ENCODE results near the gene SLC7A6OS. TPM values are rescaled to one million over a fixed set of nuclear protein-coding genes. Genes with fewer than 3 reads are reported as not detected.

SLC7A6OS gene
- polyA plus RNA-seq, 1 donor (not counting 4 experiments of a cell fraction or from before 2014, with no cell fraction given) = 12.6 TPM

GRCh38 chr16:68298312-68298711 lies 12.4 kb downstream of the SLC7A6OS start:
- no peak overlapping the region for H2AFZ ChIP-seq (ENCODE audit: control insufficient read depth, low read length)
- peak overlapping the region; percentile 92 for H3K27ac ChIP-seq (ENCODE audit: control insufficient read depth, insufficient read depth, low read length)
- no peaks in the 10 kb centered on the region for H3K27me3 ChIP-seq (ENCODE audit: control insufficient read depth, extremely low read depth, insufficient read depth, low read length)
- H3K9me1 ChIP-seq (ENCODE audit: control insufficient read depth, extremely low read depth, insufficient read depth, low read length) = no peaks in the 10 kb centered on the region
- H3K4me2 ChIP-seq (ENCODE audit: control insufficient read depth, extremely low read depth, insufficient read depth, low read depth, low read length) = peak overlapping the region; percentile 57
- TF ChIP-seq CTCF (optimal IDR thresholded peaks at IDR 0.05 in 1 of 3, IDR thresholded peaks at IDR 0.05 in 1 of 3, conservative IDR thresholded peaks at IDR 0.05 in 1 of 3; ENCODE audit: extremely low read depth in 1 of 3, insufficient read depth in 2 of 3, low read length in 3 of 3) (no peak), EZH2 (IDR thresholded peaks at IDR 0.05; ENCODE audit: low read length) (no peak)
- peaks cover 26 to 60% of the 10 kb centered on the region in 2 experiments for H3K36me3 ChIP-seq (ENCODE audit: control insufficient read depth in 2 of 2, extremely low read depth in 1 of 2, insufficient read depth in 2 of 2, low read length in 2 of 2)
- no peaks in the 10 kb centered on the region for H3K9me3 ChIP-seq (ENCODE audit: control insufficient read depth, low read depth, low read length)
- H3K79me2 ChIP-seq (ENCODE audit: control insufficient read depth, insufficient read depth, low read length) = peaks cover 2% of the 10 kb centered on the region
- DNase-seq (ENCODE audit: low read depth, low spot score) (no peak), FAIRE-seq (no peak)
- dilution Hi-C loops (cut with MboI; ENCODE audit: extremely low pct_ligation_motif_present, low sequenced_read_pairs) = no loop called here
- H3K4me1 ChIP-seq (ENCODE audit: control insufficient read depth, extremely low read depth, insufficient read depth, low read length) = peaks cover 35% of the 10 kb centered on the region
- peaks cover 9% of the 10 kb centered on the region for H4K20me1 ChIP-seq (ENCODE audit: control insufficient read depth, extremely low read depth, insufficient read depth, low read length)
- H3K9ac ChIP-seq (ENCODE audit: control insufficient read depth, extremely low read depth, insufficient read depth, low read length) = no peak overlapping the region
- no peak overlapping the region for H3K4me3 ChIP-seq (ENCODE audit: control insufficient read depth in 2 of 3, extremely low read depth in 1 of 3, insufficient read depth in 2 of 3, low read depth in 1 of 3, low read length in 3 of 3)

- H3K9me3 ChIP-seq (ENCODE audit: control insufficient read depth, low read depth, low read length) = no peaks in the 10 kb centered on the region
- H3K79me2 ChIP-seq (ENCODE audit: control insufficient read depth, insufficient read depth, low read length) = peaks cover 2% of the 10 kb centered on the region
- peaks cover 26 to 57% of the 10 kb centered on the region in 2 experiments for H3K36me3 ChIP-seq (ENCODE audit: control insufficient read depth in 2 of 2, extremely low read depth in 1 of 2, insufficient read depth in 2 of 2, low read length in 2 of 2)
- peaks cover 9% of the 10 kb centered on the region for H4K20me1 ChIP-seq (ENCODE audit: control insufficient read depth, extremely low read depth, insufficient read depth, low read length)
- H3K4me1 ChIP-seq (ENCODE audit: control insufficient read depth, extremely low read depth, insufficient read depth, low read length) = peaks cover 35% of the 10 kb centered on the region
- DNase-seq (ENCODE audit: low read depth, low spot score) (no peak), FAIRE-seq (no peak)
- dilution Hi-C loops (cut with MboI; ENCODE audit: extremely low pct_ligation_motif_present, low sequenced_read_pairs) = no loop called here
- H3K27ac ChIP-seq (ENCODE audit: control insufficient read depth, insufficient read depth, low read length) = peak overlapping the region; percentile 92
- H3K4me2 ChIP-seq (ENCODE audit: control insufficient read depth, extremely low read depth, insufficient read depth, low read depth, low read length) = no peak overlapping the region
- no peaks in the 10 kb centered on the region for H3K9me1 ChIP-seq (ENCODE audit: control insufficient read depth, extremely low read depth, insufficient read depth, low read length)
- no peaks in the 10 kb centered on the region for H3K27me3 ChIP-seq (ENCODE audit: control insufficient read depth, extremely low read depth, insufficient read depth, low read length)
- H3K9ac ChIP-seq (ENCODE audit: control insufficient read depth, extremely low read depth, insufficient read depth, low read length) = no peak overlapping the region
- TF ChIP-seq EZH2 (IDR thresholded peaks at IDR 0.05; ENCODE audit: low read length) (no peak), CTCF (optimal IDR thresholded peaks at IDR 0.05 in 1 of 3, IDR thresholded peaks at IDR 0.05 in 1 of 3, conservative IDR thresholded peaks at IDR 0.05 in 1 of 3; ENCODE audit: extremely low read depth in 1 of 3, insufficient read depth in 2 of 3, low read length in 3 of 3) (no peak)
- no peak overlapping the region for H3K4me3 ChIP-seq (ENCODE audit: control insufficient read depth in 2 of 3, extremely low read depth in 1 of 3, insufficient read depth in 2 of 3, low read depth in 1 of 3, low read length in 3 of 3)
- no peak overlapping the region for H2AFZ ChIP-seq (ENCODE audit: control insufficient read depth, low read length)
These were observed 12.8 kb downstream of the SLC7A6OS start for GRCh38 chr16:68297908-68298307.
